HL-60 (cell line): Measurements from ENCODE around the gene SOX6.

ENCODE experiments used
- DNase-seq, 2 experiments: peaks; one replicate each; pipeline ENCODE4 v3.0.0-alpha.2; 2010 to 2020; ENCODE audit warnings: low read depth in 1 of 2, low spot score in 1 of 2
- H3K27ac ChIP-seq: fragments of 250-450 bp; sonication (Bioruptor Pico); replicated peaks from 2 replicates; pipeline ENCODE4 v1.5.1; 2020; ENCODE audit warnings: mild to moderate bottlenecking, moderate library complexity
- H3K27me3 ChIP-seq: fragments of 250-450 bp; sonication (Bioruptor Pico); 2 replicates; pipeline ENCODE4 v1.5.1; 2021; ENCODE audit warnings: mild to moderate bottlenecking, moderate library complexity; ENCODE audit not compliant: insufficient read depth, poor library complexity, severe bottlenecking
- H3K4me3 ChIP-seq: replicated peaks from 2 replicates; pipeline ENCODE4 v1.5.1; 2011; ENCODE audit warnings: mild to moderate bottlenecking, control low read depth, low read length; ENCODE audit not compliant: insufficient read depth
- CTCF ChIP-seq: IDR thresholded peaks from one replicate; pipeline ENCODE4 v1.5.1; 2011; ENCODE audit warnings: low read length, control low read depth, inconsistent platforms; ENCODE audit not compliant: insufficient read depth
- GABPA ChIP-seq: IDR thresholded peaks from 2 replicates; pipeline ENCODE4 v1.6.1; 2012; ENCODE audit warnings: low read depth
- POLR2AphosphoS5 ChIP-seq: IDR thresholded peaks from 2 replicates; pipeline ENCODE4 v1.6.1; 2012; ENCODE audit warnings: low read depth
- SPI1 ChIP-seq: IDR thresholded peaks from 2 replicates; pipeline ENCODE4 v1.6.1; 2012; ENCODE audit warnings: low read depth, mild to moderate bottlenecking, borderline replicate concordance
- TF ChIP-seq, protein P1 (sequence below): IDR thresholded peaks from 2 replicates; pipeline ENCODE4 v1.6.1; 2012; ENCODE audit warnings: low read depth; ENCODE audit not compliant: insufficient replicate concordance

SOX6 gene

DNA sequence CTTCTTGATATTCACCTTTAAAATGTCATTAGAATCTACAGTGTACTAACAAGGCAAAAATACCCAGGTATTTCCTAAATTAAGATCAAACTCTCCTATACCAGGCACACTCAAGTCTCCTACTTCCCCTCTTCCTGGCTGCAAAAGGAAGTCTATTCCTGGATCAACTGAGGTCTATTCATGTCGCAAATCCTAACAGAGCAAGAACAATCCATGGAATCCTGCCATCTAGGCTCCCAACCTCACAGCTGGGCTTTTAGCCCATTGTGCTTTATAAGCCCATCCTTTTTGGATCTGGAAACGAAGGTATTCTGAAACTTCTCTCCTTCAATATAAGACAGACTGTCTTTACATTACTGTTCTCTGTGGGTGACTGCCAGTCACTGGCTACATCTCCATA, 161.8 kb downstream of the SOX6 start:
- Histone ChIP-seq H3K27ac (no peak overlapping the region), H3K4me3 (no peak overlapping the region), H3K27me3 (no peaks in the 10 kb centered on the region)
- no peak for DNase-seq
- TF ChIP-seq GABPA (no peak), SPI1 (no peak), POLR2AphosphoS5 (no peak), CTCF (no peak)
- TF ChIP-seq, protein P1, sequence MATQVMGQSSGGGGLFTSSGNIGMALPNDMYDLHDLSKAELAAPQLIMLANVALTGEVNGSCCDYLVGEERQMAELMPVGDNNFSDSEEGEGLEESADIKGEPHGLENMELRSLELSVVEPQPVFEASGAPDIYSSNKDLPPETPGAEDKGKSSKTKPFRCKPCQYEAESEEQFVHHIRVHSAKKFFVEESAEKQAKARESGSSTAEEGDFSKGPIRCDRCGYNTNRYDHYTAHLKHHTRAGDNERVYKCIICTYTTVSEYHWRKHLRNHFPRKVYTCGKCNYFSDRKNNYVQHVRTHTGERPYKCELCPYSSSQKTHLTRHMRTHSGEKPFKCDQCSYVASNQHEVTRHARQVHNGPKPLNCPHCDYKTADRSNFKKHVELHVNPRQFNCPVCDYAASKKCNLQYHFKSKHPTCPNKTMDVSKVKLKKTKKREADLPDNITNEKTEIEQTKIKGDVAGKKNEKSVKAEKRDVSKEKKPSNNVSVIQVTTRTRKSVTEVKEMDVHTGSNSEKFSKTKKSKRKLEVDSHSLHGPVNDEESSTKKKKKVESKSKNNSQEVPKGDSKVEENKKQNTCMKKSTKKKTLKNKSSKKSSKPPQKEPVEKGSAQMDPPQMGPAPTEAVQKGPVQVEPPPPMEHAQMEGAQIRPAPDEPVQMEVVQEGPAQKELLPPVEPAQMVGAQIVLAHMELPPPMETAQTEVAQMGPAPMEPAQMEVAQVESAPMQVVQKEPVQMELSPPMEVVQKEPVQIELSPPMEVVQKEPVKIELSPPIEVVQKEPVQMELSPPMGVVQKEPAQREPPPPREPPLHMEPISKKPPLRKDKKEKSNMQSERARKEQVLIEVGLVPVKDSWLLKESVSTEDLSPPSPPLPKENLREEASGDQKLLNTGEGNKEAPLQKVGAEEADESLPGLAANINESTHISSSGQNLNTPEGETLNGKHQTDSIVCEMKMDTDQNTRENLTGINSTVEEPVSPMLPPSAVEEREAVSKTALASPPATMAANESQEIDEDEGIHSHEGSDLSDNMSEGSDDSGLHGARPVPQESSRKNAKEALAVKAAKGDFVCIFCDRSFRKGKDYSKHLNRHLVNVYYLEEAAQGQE, result no peak

DNA sequence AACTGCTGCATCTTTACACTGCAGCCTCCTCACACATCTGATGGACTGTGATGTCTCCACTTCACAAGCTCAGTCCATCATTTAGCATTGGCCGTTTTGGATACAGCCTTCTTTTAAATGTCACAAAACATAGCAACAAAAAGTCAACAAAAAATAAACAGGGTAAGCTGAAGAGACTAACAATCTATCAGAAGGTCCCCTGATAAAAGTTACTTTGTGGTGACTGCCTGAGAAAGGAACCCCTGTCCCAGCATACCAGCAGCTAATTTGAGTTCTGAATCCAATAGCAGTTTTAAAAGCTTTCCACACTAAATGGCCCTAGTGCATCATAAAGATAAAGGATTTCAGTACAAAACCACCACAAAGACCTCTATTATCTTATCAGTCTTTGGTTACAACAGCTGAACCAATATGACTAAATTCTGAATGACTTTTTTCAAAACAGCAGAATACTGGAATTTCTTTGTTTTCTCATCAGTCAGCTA, 162.4 kb downstream of the SOX6 start:
- H3K27ac ChIP-seq, result no peak overlapping the region
- no peak overlapping the region for H3K4me3 ChIP-seq
- no peak for TF ChIP-seq SPI1
- no peak for TF ChIP-seq GABPA
- TF ChIP-seq CTCF, result no peak
- TF ChIP-seq POLR2AphosphoS5, result no peak
- TF ChIP-seq, protein P1, result no peak
- H3K27me3 ChIP-seq, result no peaks in the 10 kb centered on the region
- DNase-seq, result no peak

GRCh38 chr11:16191868-16192240, 164.5 kb downstream of the SOX6 start:
- H3K27ac ChIP-seq, result no peak overlapping the region
- H3K4me3 ChIP-seq, result no peak overlapping the region
- DNase-seq, result no peak
- TF ChIP-seq SPI1, result no peak
- TF ChIP-seq GABPA, result no peak
- TF ChIP-seq POLR2AphosphoS5, result no peak
- no peaks in the 10 kb centered on the region for H3K27me3 ChIP-seq

DNA sequence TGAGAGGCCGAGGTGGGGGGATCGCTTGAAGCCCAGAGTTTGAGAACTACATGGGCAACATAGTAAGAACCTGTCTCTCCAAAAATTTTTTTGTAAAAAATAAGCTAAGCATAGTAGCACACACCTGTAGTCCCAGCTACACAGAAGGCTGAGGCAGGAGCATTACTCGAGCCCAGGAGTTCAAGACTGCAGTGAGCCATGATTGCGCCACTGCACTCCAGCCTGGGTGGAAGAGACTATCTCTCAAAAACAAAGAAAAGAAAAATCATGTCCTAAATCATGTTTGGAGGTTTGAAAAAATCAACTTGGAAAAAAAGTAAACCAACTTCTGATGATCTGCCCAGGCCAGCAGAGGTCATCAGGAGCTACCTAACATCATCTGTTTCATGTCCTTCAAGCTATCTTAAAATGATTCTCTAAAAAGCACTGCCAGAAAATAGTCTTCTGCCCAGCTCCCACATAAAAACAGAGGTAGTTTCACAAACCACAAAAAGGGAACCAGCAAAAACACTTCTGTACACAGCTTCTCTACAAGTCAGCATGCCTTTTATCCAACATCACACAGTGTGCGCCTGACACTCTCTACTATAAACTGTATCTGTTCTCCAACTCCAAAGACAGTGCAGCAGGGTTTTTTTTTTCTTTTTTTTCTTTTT, 165.0 kb downstream of the SOX6 start:
- TF ChIP-seq, protein P1, result no peak
- TF ChIP-seq SPI1, result no peak; the same call in 1 of the 2 replicates
- TF ChIP-seq GABPA, result no peak
- TF ChIP-seq POLR2AphosphoS5, result no peak
- no peak for TF ChIP-seq CTCF
- Histone ChIP-seq H3K4me3 (no peak overlapping the region), H3K27ac (no peak overlapping the region), H3K27me3 (no peaks in the 10 kb centered on the region)
- peak in 1 of 2 experiments; percentile 15 for DNase-seq
